BLaER1 (cell line): ENCODE data around the gene WNT11.

Experiments used
- H3K27ac ChIP-seq: shearing (Covaris generic); formaldehyde crosslinking; 2 replicates; pipeline ENCODE4 v1.8.1; 2022
- H3K27me3 ChIP-seq: shearing (Covaris generic); formaldehyde crosslinking; 2 replicates; pipeline ENCODE4 v1.8.1; 2022
- H3K36me3 ChIP-seq: shearing (Covaris generic); formaldehyde crosslinking; 2 replicates; pipeline ENCODE4 v1.8.1; 2022
- H3K4me1 ChIP-seq: shearing (Covaris generic); formaldehyde crosslinking; 2 replicates; pipeline ENCODE4 v1.8.1; 2022
- H3K4me2 ChIP-seq: shearing (Covaris generic); formaldehyde crosslinking; 2 replicates; pipeline ENCODE4 v1.8.1; 2022
- H3K4me3 ChIP-seq: shearing (Covaris generic); formaldehyde crosslinking; 2 replicates; pipeline ENCODE4 v1.8.1; 2022
- H3K9ac ChIP-seq: shearing (Covaris generic); formaldehyde crosslinking; 2 replicates; pipeline ENCODE4 v1.8.1; 2022
- H3K9me3 ChIP-seq: shearing (Covaris generic); formaldehyde crosslinking; 2 replicates; pipeline ENCODE4 v1.8.1; 2022
- H4K20me1 ChIP-seq: shearing (Covaris generic); formaldehyde crosslinking; 2 replicates; pipeline ENCODE4 v1.8.1; 2022
- Cebpa-rat ChIP-seq: shearing (Covaris generic); IDR thresholded peaks from 2 replicates; pipeline ENCODE4 v1.8.1; 2022

The WNT11 gene

DNA sequence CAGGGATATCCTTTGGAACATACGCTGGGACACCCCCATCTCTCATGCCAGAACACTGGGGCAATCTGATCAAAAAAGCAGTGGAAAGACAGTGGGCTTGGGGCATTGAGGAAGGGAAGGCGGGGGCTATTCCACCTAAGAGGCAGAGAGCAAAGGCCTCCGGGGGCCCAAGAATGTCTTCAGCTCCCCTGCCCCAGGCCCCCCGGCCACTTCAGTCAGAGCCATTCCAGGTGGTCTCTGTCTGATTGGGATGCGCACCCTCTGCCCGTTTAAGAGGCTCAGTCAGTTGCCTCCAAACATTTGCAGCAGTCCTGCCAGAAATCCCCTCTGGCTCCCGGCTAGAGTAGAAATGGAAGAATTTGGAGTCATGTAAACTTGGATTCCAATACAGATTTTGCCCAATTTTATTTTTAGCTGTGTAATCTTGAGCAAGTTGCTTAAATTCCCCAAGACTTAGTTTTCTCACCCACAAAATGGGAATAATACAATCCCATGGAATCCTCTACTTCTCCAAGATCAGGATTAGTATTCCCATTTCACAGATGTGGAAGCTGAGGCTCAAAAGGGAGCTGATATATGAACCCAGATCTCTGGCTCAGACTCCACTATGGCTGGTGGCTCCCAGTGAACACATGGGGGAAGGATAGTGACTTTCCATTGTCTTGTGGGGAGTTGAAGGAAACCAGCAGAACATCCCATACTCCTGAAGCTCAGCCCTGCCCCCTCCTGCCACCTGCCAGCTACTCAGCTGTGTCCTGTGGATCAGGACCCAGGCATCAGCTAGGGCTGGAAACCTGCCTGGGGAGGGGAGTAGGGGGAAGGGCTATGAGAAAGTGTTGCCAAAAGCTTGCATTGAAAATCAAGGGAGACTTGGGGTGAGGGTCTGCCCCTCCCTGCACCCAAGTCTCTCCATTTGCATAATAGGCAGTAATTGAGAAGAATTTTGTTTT, 6.1 kb upstream of the WNT11 start:
- no peak overlapping the region for H3K27ac ChIP-seq
- no peaks in the 10 kb centered on the region for H3K36me3 ChIP-seq
- H3K4me3 ChIP-seq: no peak overlapping the region
- H3K9me3 ChIP-seq: no peaks in the 10 kb centered on the region
- peaks cover 70% of the 10 kb centered on the region for H3K27me3 ChIP-seq
- no peak for TF ChIP-seq Cebpa-rat
- no peak overlapping the region for H3K4me2 ChIP-seq
- H4K20me1 ChIP-seq: peaks cover 45% of the 10 kb centered on the region
- peaks cover 59% of the 10 kb centered on the region for H3K4me1 ChIP-seq
- no peak overlapping the region for H3K9ac ChIP-seq

DNA sequence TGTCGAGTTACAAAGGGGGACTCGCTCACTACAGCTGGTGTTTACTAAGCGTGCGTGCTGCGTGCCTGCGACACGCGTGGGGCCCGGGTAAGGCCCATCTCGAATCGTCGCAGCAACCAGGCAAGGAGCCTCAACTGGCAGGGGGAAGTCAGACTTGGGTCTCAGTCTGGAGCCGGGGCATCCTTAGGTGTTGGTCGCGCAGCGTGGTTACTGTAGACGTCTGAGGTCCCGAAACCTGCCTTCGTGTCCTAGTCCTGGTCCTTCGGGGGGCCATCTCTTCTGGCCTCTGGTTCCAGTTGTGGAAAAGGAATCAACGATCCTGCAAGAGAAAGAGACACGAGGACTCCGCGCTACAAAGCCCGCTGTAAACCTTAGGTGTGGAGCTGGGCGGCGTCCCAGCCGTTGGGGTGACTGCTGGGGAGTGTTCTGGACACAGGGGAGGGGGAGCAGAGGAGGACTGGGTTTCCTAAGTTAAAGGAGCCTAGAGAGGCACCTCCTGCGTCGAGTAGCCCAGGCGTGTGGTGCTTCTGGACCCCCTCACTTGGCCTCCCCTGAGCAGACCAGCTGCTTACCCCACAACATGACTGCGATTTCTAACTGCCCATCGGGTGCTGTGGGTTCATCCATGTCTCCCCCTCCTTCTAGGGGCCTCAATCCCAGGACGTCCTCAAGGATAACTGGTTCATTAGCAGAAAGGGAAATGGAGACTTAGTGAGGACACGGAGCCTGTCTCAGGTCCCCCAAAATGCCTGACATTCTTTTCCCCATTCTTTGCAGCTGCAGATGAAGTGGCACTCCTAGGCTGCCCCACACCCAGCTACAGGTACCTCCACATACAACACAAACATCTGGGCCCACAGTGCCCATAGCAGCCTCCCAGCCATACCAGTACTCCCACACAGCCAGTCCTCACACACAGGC, 4.9 kb upstream of the WNT11 start:
- Histone ChIP-seq H4K20me1 (peaks cover 57% of the 10 kb centered on the region), H3K27ac (no peak overlapping the region), H3K4me3 (peak overlapping the region; percentile 69), H3K9ac (no peak overlapping the region), H3K9me3 (no peaks in the 10 kb centered on the region), H3K4me1 (peaks cover 66% of the 10 kb centered on the region), H3K27me3 (peaks cover 82% of the 10 kb centered on the region), H3K36me3 (no peaks in the 10 kb centered on the region), H3K4me2 (peak overlapping the region; percentile 92)
- no peak for TF ChIP-seq Cebpa-rat

DNA sequence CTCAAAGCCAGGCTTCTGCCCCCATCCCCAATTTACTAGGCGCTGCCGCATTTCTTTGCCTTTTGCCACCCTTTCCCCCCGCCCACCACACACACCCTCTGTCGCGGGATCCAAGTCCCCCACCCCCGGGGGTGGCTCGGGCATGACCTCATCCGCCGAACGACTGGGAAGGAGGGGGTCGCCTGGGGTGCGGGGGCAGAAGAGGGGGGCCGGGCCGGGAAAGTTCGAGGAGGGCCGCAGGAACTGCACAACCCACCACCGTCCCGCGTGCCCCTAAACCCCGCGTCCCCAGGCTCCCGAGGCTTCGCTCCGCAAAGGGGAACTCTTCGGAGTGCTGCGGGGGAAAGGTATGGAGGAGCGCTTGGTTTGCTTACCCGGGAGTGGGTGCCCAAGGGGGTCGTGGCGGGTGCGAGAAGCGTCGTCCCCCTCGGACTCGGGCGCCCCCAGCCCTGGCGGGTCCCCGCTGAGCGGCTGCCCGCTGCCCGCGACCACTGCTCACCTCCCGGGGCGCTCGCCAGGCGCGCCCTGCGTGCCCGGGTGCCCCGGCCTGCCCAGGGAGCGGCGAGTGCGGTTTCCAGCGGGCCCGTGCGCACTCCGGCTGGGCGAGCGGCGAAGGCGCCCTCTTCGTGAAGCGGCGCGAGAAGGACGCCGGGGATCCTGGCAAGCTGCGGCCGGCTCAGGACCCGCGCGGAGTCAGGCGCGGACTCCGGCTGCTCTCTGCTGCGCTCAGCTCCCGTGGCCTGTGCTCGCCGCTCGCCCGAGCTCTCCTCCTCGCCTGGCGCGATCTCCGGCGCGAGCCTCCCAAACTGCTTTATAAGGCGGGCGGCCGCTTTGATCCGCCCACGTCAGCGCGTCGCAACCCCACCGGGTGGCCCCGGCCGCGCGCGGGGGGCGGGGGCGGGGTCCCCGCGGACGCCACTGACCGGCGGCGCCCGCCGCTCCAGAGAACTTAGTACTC, 4.0 kb upstream of the WNT11 start:
- Histone ChIP-seq H3K36me3 (no peaks in the 10 kb centered on the region), H3K4me2 (peak overlapping the region; percentile 92), H3K4me1 (peaks cover 61% of the 10 kb centered on the region), H3K9ac (no peak overlapping the region), H3K4me3 (peak overlapping the region; percentile 69), H3K27me3 (peaks cover 91% of the 10 kb centered on the region), H4K20me1 (peaks cover 66% of the 10 kb centered on the region), H3K27ac (no peak overlapping the region), H3K9me3 (no peaks in the 10 kb centered on the region)
- TF ChIP-seq Cebpa-rat: no peak

DNA sequence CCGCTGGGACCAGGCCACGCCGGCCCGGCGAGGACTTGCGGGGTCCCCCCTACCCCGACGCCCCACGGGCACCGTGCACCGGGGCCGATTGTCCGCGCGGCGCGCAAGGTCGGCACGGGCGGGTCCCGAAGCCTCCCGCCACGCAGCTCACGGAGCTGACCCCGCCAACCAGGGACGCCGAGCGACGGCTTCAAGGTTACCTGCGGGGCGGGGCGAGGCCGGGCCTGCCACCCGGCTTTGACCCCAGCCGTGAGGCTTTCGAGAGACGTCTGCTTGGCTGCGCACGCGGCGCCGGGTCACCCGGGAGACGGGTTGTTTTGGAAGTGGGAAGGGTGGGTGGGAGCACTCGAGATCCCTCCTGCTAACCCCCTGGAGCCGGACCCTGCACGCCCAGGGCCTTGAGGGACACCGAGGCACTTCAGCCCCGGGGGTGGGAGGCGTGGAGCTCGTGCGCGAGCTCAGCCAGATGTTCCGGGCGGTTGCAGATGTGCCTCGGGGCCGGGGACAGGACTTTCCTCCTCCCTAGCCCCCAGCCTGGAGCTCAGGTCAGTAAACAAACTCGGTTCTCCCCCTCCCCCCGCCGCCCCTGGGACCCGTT, 3.2 kb upstream of the WNT11 start:
- H3K9ac ChIP-seq: no peak overlapping the region
- peak overlapping the region; percentile 69 for H3K4me3 ChIP-seq

DNA sequence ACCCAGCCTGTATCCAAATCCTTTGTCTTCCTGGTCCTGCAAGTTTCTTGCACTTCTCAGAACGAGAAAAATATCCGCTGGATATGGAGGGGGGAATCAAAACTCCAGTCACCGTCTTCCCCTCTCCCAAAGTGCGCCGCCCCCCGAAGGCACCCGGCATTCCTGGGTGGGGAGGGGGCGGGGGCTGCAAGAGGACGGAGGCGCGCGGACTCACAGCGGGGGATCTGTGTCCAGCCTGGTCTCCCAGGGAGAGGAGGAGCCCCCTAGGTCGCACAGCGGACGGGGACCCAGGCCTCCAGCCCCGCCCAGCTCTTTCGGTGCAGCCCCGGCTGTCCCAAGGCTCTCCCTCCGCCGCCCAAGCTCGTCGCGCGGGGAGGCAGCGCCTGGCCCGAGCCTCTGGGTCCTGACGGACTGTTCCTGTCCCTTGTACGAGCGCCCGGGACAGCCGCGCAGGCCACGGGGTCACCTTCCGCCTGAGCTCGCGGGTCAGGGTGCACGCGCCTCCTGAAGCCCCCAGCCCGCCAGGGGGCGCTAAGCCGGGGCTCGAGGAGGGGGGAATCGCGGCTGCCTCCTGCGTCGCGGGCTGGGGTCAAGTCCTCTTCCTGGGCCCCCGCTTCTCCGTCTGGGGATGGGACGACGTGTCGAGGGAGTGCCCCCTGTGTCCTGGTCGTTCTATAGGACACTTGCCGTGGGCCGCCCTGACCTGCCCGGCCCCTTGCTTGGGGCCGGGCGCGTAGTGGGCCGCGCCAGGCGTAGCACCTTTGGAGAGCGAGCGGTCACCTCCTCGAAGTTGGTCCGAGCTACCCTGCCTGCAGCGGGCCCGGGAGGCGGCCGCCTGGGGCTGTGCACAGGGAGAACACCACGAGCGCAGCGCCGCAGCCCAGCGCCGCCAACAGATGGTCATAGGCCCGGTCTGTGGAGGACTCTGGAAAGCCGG, 2.4 kb upstream of the WNT11 start:
- Histone ChIP-seq H3K4me1 (peaks cover 55% of the 10 kb centered on the region), H3K4me3 (peak overlapping the region; percentile 69), H3K4me2 (peak overlapping the region; percentile 92), H3K9me3 (no peaks in the 10 kb centered on the region), H3K27me3 (peaks cover 100% of the 10 kb centered on the region), H4K20me1 (peaks cover 79% of the 10 kb centered on the region), H3K27ac (no peak overlapping the region), H3K9ac (peak overlapping the region; percentile 29; the same call in 1 of the 2 replicates), H3K36me3 (no peaks in the 10 kb centered on the region)
- TF ChIP-seq Cebpa-rat: no peak

More for the DNA sequence above, 3.2 kb upstream of the WNT11 start:
- Histone ChIP-seq H4K20me1 (peaks cover 74% of the 10 kb centered on the region), H3K36me3 (no peaks in the 10 kb centered on the region), H3K4me1 (peaks cover 55% of the 10 kb centered on the region), H3K4me2 (peak overlapping the region; percentile 92), H3K27ac (no peak overlapping the region), H3K9me3 (no peaks in the 10 kb centered on the region), H3K27me3 (peaks cover 99% of the 10 kb centered on the region)
- no peak for TF ChIP-seq Cebpa-rat

DNA sequence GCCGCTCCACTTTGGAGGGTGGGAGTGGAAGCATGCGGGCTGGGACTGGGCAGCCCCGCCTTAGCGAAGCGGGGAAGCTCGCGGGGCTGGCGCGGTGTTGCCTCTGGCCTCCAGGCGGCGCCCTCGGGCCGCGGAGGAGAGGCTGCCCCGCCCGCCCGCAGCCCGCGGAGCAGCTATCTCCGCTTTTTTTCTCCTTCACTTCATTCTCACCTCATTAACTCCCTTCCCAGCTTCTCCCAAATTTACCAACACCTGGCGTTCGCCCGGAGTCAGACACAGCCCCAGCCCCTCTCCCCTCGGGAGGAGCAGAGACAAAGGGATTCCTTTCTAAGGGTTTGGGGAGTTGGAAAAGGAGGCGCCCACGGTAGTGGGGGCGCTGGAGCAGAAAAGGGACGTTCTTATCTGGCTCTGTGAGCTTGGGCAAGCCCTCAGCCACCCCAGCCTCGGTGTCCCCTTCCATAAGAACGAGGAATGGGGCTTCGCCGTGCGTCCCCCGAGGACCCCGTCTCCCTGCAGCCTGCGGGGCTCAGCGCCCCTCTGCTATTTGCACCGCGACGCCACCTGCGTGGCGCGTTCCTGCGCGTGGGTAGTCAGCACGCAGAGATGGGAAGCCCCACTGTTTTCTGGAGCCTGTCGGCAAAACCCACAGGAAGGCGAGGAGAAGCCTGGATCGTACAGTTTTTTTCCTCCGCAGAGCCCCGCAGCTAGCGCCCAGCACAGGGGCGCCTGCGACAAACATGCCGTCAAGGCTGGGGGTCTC, 1.5 kb upstream of the WNT11 start:
- peak overlapping the region; percentile 29; the same call in 1 of the 2 replicates for H3K9ac ChIP-seq

DNA sequence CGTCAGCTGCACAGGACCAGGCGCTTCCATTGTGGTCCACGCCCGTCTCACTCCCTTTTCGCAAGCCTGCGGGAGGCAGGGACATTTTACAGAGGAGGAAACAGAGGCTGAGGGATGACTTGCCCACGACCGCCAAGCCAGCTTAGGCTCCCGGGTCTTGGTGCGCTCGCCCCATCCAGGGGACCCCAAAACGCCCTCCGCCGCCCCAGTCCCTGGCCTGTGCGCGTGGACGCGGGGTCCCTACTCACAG, 300 bp downstream of the WNT11 start:
- Histone ChIP-seq H3K9me3 (no peaks in the 10 kb centered on the region), H4K20me1 (peaks cover 67% of the 10 kb centered on the region), H3K27me3 (peaks cover 80% of the 10 kb centered on the region), H3K4me1 (peaks cover 60% of the 10 kb centered on the region), H3K4me3 (peak overlapping the region; percentile 69), H3K36me3 (no peaks in the 10 kb centered on the region), H3K9ac (no peak overlapping the region), H3K27ac (no peak overlapping the region), H3K4me2 (peak overlapping the region; percentile 92)
- TF ChIP-seq Cebpa-rat: no peak

More for the DNA sequence above, 1.5 kb upstream of the WNT11 start:
- peak overlapping the region; percentile 69 for H3K4me3 ChIP-seq
- peaks cover 55% of the 10 kb centered on the region for H3K4me1 ChIP-seq
- peak overlapping the region; percentile 92 for H3K4me2 ChIP-seq
- no peaks in the 10 kb centered on the region for H3K9me3 ChIP-seq
- TF ChIP-seq Cebpa-rat: no peak
- H3K36me3 ChIP-seq: no peaks in the 10 kb centered on the region
- peaks cover 98% of the 10 kb centered on the region for H3K27me3 ChIP-seq
- peaks cover 79% of the 10 kb centered on the region for H4K20me1 ChIP-seq
- no peak overlapping the region for H3K27ac ChIP-seq
